Colonic mucosa (tissue), 4 donors: Measurements from ENCODE around the gene ABCA4. TPM values are rescaled to one million over a fixed set of nuclear protein-coding genes. Genes with fewer than 3 reads are reported as not detected.
"Not testable (repeated sequence)": the region's sequence is repeated elsewhere in the genome, so short reads cannot be mapped to it uniquely, and the experiment has no call there.

Experiments
- DNase-seq: peaks from one replicate; pipeline ENCODE4 v3.0.0-alpha.2; 2020
- H3K27ac ChIP-seq: fragments of 200-600 bp; one replicate; pipeline ENCODE4 v1.8.0; 2021
- H3K27me3 ChIP-seq: fragments of 200-600 bp; one replicate; pipeline ENCODE4 v1.8.0; 2021
- H3K36me3 ChIP-seq: fragments of 200-600 bp; one replicate; pipeline ENCODE4 v1.8.0; 2021
- H3K4me1 ChIP-seq: fragments of 200-600 bp; one replicate; pipeline ENCODE4 v1.8.0; 2021; ENCODE audit warnings: mild to moderate bottlenecking
- H3K4me3 ChIP-seq: fragments of 200-600 bp; one replicate; pipeline ENCODE4 v1.8.0; 2021
- H3K9ac ChIP-seq, 2 donors: one replicate each; pipeline ENCODE4 v1.7.0; 2013; ENCODE audit warnings: control low read depth in 2 of 2, low read depth in 2 of 2, low read length in 2 of 2
- H3K9me3 ChIP-seq: fragments of 200-600 bp; one replicate; pipeline ENCODE4 v1.8.0; 2021
- intact Hi-C: fragments of 100-400 bp; cut with DNase I; formaldehyde crosslinking; loops from one replicate; pipeline ENCODE4 v1.14.1; 2022
- total RNA-seq, 2 donors: library from RNA; stranded (reverse); fragmentation: NEBNext Ultra II Directional in 1 of 2; extraction: Animal tissue kit (Norgen Biotek cat#: 25700) in 1 of 2; gene quantifications; one replicate each; pipeline ENCODE4 v1.2.1, GENCODE V29; 2021
- TF ChIP-seq, protein P1 (sequence below): fragments of 200-600 bp; IDR thresholded peaks from one replicate; pipeline ENCODE4 v1.8.0; 2022; ENCODE audit warnings: antibody characterized with exemption, mild to moderate bottlenecking
- donor health status: healthy.
- donor health status: DM: no; HTN: no; CAD: no.
- donor health status: DM: no; HTN: no; CAD: no.

ABCA4 gene
- total RNA-seq, 2 donors from 2014 or later = 0.02 to 0.27 TPM

DNA sequence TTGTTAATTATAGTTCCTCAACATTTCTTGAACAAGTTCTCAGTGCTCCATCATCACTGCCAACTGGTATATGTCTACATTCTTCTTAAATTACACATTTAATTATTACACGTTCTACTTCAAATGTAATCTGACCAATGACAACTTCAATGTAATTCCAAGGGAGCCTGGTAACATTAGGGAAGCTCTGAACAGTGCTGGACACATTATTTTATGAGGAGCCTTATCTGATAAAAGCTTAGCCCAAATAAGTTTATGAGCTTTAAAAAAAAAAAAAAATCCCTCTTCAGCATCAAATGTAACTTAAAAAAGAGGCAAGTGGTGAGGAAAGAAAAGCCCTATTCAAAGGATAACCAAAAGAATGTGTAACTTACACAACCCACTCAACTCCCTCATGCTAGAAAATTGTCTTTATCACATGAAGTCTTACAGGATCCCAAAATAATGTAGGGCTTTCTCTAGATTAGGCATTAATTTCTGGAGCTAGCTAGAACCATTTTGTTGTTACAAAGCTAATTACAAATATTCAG, 35.2 kb upstream of the ABCA4 start:
- TF ChIP-seq, protein P1, sequence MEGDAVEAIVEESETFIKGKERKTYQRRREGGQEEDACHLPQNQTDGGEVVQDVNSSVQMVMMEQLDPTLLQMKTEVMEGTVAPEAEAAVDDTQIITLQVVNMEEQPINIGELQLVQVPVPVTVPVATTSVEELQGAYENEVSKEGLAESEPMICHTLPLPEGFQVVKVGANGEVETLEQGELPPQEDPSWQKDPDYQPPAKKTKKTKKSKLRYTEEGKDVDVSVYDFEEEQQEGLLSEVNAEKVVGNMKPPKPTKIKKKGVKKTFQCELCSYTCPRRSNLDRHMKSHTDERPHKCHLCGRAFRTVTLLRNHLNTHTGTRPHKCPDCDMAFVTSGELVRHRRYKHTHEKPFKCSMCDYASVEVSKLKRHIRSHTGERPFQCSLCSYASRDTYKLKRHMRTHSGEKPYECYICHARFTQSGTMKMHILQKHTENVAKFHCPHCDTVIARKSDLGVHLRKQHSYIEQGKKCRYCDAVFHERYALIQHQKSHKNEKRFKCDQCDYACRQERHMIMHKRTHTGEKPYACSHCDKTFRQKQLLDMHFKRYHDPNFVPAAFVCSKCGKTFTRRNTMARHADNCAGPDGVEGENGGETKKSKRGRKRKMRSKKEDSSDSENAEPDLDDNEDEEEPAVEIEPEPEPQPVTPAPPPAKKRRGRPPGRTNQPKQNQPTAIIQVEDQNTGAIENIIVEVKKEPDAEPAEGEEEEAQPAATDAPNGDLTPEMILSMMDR = no peak
- no peak for DNase-seq
- no peaks in the 10 kb centered on the region for H3K36me3 ChIP-seq

GRCh38 chr1:94154989-94155388, 34.0 kb upstream of the ABCA4 start:
- H3K4me3 ChIP-seq = no peak overlapping the region
- no peaks in the 10 kb centered on the region for H3K9me3 ChIP-seq
- TF ChIP-seq, protein P1 = no peak
- H3K27me3 ChIP-seq = no peaks in the 10 kb centered on the region
- no peak overlapping the region for H3K27ac ChIP-seq
- intact Hi-C loops = no loop called here
- no peak overlapping the region for H3K9ac ChIP-seq
- no peaks in the 10 kb centered on the region for H3K36me3 ChIP-seq
- no peaks in the 10 kb centered on the region for H3K4me1 ChIP-seq
- no peak for DNase-seq

More for the DNA sequence above, 35.2 kb upstream of the ABCA4 start:
- H3K9me3 ChIP-seq = no peaks in the 10 kb centered on the region
- H3K27me3 ChIP-seq = no peaks in the 10 kb centered on the region
- H3K27ac ChIP-seq = no peak overlapping the region
- no peaks in the 10 kb centered on the region for H3K4me1 ChIP-seq
- intact Hi-C loops = no loop called here
- H3K4me3 ChIP-seq = no peak overlapping the region
- no peak overlapping the region for H3K9ac ChIP-seq

DNA sequence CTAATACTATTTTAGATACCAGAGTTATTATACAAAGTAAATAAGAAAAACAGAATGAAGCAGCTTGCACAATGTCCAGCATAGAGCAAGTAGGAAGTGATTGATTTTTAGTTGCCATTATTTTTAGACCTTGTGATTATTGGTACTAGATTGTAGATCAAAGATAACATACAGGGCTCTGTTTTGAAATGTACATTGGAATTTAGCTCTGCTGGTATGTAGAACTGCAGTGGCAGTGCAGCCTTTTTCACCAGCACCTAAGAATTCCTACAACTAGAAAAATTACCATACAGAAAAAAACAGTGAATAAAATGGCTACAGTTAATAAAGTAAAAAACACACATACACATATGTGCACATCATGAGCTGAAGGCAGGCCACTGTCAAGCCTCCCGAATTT, 32.2 kb upstream of the ABCA4 start:
- H3K27ac ChIP-seq = no peak overlapping the region
- H3K9ac ChIP-seq = no peak overlapping the region
- no peaks in the 10 kb centered on the region for H3K9me3 ChIP-seq
- TF ChIP-seq, protein P1 = no peak
- intact Hi-C loops = no loop called here
- no peaks in the 10 kb centered on the region for H3K27me3 ChIP-seq
- DNase-seq = no peak
- no peaks in the 10 kb centered on the region for H3K4me1 ChIP-seq
- no peaks in the 10 kb centered on the region for H3K36me3 ChIP-seq
- no peak overlapping the region for H3K4me3 ChIP-seq

GRCh38 chr1:94149166-94149565, 28.2 kb upstream of the ABCA4 start:
- H3K27me3 ChIP-seq, DNase-seq, intact Hi-C loops, H3K27ac ChIP-seq, H3K4me3 ChIP-seq, H3K9ac ChIP-seq, H3K36me3 ChIP-seq, H3K9me3 ChIP-seq, H3K4me1 ChIP-seq: not testable (repeated sequence)

- TF ChIP-seq, protein P1 = no peak
- no peaks in the 10 kb centered on the region for H3K9me3 ChIP-seq
- H3K27me3 ChIP-seq = no peaks in the 10 kb centered on the region
- intact Hi-C loops = no loop called here
- no peaks in the 10 kb centered on the region for H3K36me3 ChIP-seq
- H3K9ac ChIP-seq = no peak overlapping the region
- no peaks in the 10 kb centered on the region for H3K4me1 ChIP-seq
- no peak overlapping the region for H3K4me3 ChIP-seq
- no peak overlapping the region for H3K27ac ChIP-seq
- no peak for DNase-seq
Measured at GRCh38 chr1:94146273-94146672, 25.3 kb upstream of the ABCA4 start.

DNA sequence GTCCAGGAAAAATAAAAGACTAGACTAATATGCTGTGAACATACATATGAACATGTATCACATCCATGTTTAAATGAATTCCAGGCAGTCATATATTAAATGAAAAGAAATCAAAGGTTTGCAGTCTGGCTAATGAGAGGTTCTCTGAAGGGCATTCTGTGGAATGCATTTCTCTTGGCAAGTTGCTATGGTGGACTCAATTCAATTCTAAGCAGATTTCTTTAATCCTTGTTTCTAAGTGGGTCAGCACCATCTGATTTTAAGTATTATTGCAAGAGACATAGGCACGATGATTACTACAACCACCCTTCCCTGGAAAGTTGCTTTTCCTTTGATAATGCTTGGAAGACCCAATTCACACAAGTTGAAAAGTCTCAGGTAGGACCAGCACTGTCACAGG, 23.9 kb upstream of the ABCA4 start:
- no peak overlapping the region for H3K4me3 ChIP-seq
- H3K36me3 ChIP-seq = no peaks in the 10 kb centered on the region
- DNase-seq = no peak
- H3K27me3 ChIP-seq = no peaks in the 10 kb centered on the region
- no peak overlapping the region for H3K27ac ChIP-seq
- no peaks in the 10 kb centered on the region for H3K4me1 ChIP-seq
- H3K9me3 ChIP-seq = no peaks in the 10 kb centered on the region
- no peak overlapping the region for H3K9ac ChIP-seq
- intact Hi-C loops = no loop called here
- TF ChIP-seq, protein P1 = no peak
